Lower leg skin (tissue), 4 donors: Measurements from ENCODE around the gene FGF12. TPM values are rescaled to one million over a fixed set of nuclear protein-coding genes. Genes with fewer than 3 reads are reported as not detected.
"Not testable (repeated sequence)": the region's sequence is repeated elsewhere in the genome, so short reads cannot be mapped to it uniquely, and the experiment has no call there.

Experiments
- DNase-seq, 2 donors: peaks; one replicate each; pipeline ENCODE4 v3.0.0-alpha.2; 2019; ENCODE audit warnings: low spot score in 2 of 2
- H3K4me3 ChIP-seq: fragments of 200-600 bp; sonication (generic); 2 replicates; pipeline ENCODE4 v1.5.1; 2017; ENCODE audit warnings: mild to moderate bottlenecking, low read depth; ENCODE audit not compliant: poor library complexity, severe bottlenecking
- POLR2A ChIP-seq, 2 donors: fragments of 450-650 bp; IDR thresholded peaks; one replicate each; pipeline ENCODE4 v1.6.1; 2016 to 2017; ENCODE audit warnings: antibody characterized with exemption in 2 of 2, mild to moderate bottlenecking in 1 of 2, moderate library complexity in 1 of 2
- WGBS, 2 donors: methylation state at CpG; one replicate each; pipeline ENCODE4 v1.1.5; 2018; 5-methylcytosine and 5-hydroxymethylcytosine counted together
- intact Hi-C: fragments of 100-400 bp; cut with DNase I; formaldehyde crosslinking; loops from one replicate; pipeline ENCODE4 v1.15.0; 2023; ENCODE audit warnings: low total_unique reads
- total RNA-seq, 4 donors: library from RNA; depleted of rRNA; stranded (reverse); fragments of >200 nt; gene quantifications; one replicate each; pipeline ENCODE4 v1.1.0, GENCODE V29; 2016
- TF ChIP-seq, protein P1 (sequence below), 3 donors: fragments of 450-650 bp; IDR thresholded peaks; one replicate each; pipeline ENCODE4 v1.5.1; 2016; ENCODE audit warnings: antibody characterized with exemption in 3 of 3, mild to moderate bottlenecking in 3 of 3, moderate library complexity in 2 of 3

Gene FGF12
- total RNA-seq, 4 donors from 2014 or later = 0.05 to 0.45 (median 0.19) TPM; not detected in 1

DNA sequence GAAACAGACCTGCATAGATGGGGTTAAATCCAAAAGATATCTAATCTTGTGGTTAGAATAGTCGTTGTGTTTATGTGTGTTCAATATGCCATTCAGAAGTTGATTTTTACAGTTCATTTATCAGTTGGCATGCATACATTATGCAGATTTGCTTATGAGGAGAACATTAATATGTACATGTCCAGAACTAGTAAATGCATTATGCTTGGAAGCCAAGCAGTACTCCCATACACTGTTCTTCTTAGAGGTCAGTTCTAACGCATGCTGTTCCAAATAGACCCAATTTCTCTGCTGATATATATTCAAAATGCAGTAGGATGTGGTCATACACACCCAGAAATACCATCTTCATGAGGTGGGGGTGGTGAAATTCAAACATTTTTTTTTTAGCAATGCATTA, 956 bp downstream of the FGF12 start:
- TF ChIP-seq, protein P1, sequence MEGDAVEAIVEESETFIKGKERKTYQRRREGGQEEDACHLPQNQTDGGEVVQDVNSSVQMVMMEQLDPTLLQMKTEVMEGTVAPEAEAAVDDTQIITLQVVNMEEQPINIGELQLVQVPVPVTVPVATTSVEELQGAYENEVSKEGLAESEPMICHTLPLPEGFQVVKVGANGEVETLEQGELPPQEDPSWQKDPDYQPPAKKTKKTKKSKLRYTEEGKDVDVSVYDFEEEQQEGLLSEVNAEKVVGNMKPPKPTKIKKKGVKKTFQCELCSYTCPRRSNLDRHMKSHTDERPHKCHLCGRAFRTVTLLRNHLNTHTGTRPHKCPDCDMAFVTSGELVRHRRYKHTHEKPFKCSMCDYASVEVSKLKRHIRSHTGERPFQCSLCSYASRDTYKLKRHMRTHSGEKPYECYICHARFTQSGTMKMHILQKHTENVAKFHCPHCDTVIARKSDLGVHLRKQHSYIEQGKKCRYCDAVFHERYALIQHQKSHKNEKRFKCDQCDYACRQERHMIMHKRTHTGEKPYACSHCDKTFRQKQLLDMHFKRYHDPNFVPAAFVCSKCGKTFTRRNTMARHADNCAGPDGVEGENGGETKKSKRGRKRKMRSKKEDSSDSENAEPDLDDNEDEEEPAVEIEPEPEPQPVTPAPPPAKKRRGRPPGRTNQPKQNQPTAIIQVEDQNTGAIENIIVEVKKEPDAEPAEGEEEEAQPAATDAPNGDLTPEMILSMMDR (IDR thresholded peaks at IDR 0.05) = no peak
- TF ChIP-seq POLR2A (IDR thresholded peaks at IDR 0.05) = no peak
- intact Hi-C loops = no loop called here
- 43 to 45% methylated on average over 2 of the region's 2 CpGs for whole genome bisulfite sequencing, 2 donors
- DNase-seq = no peak
- no peak overlapping the region for H3K4me3 ChIP-seq

GRCh38 chr3:192719964-192720363, 7.4 kb downstream of the FGF12 start:
- H3K4me3 ChIP-seq = no peak overlapping the region
- TF ChIP-seq POLR2A (IDR thresholded peaks at IDR 0.05) = no peak
- TF ChIP-seq, protein P1 (IDR thresholded peaks at IDR 0.05) = no peak
- intact Hi-C loops = no loop called here
- DNase-seq = no peak
- WGBS, 2 donors = 64 to 74% methylated on average over 3 of the region's 3 CpGs

GRCh38 chr3:192718156-192718555, 9.2 kb downstream of the FGF12 start:
- intact Hi-C loops = no loop called here
- WGBS, 2 donors = 24 to 30% methylated on average over 3 of the region's 3 CpGs
- DNase-seq = no peak

DNA sequence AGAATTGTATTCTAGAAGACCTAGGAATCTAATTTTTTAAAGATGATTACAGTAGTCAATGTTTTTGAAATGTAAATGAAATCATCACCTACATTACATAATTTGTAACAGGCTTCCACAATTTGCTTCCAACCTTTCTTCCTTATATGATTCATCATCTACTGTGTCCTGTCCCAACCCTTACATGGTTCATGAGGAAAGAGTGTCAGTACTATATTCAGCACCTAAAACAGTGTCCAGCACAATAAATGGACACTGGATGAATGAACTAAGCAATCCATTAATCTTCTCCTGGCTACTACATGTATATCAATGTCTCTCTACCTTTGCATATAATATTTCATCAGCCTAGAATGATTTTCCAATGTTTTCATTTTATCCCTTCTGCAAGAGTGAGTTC, 12.2 kb downstream of the FGF12 start:
- TF ChIP-seq, protein P1 (IDR thresholded peaks at IDR 0.05) = no peak
- no peak for TF ChIP-seq POLR2A (IDR thresholded peaks at IDR 0.05)
- DNase-seq = no peak
- intact Hi-C loops = no loop called here
- no peak overlapping the region for H3K4me3 ChIP-seq

More at GRCh38 chr3:192718156-192718555, 9.2 kb downstream of the FGF12 start:
- TF ChIP-seq, protein P1 (IDR thresholded peaks at IDR 0.05) = no peak
- TF ChIP-seq POLR2A (IDR thresholded peaks at IDR 0.05) = no peak
- H3K4me3 ChIP-seq = no peak overlapping the region

- H3K4me3 ChIP-seq, DNase-seq, intact Hi-C loops: not testable (repeated sequence)
- 93 to 95% methylated on average over 22 of the region's 22 CpGs for WGBS, 2 donors
These were observed 16.2 kb downstream of the FGF12 start for GRCh38 chr3:192711126-192711525.

- intact Hi-C loops = no loop called here
- H3K4me3 ChIP-seq = no peak overlapping the region
- DNase-seq = no peak
- WGBS, 2 donors = 39 to 55% methylated on average over 1 of the region's 1 CpG
- TF ChIP-seq, protein P1 (IDR thresholded peaks at IDR 0.05) = no peak
- TF ChIP-seq POLR2A (IDR thresholded peaks at IDR 0.05) = no peak
These were observed 17.0 kb downstream of the FGF12 start for GRCh38 chr3:192710366-192710765.
